Smooth muscle cell (in vitro differentiated cells): ENCODE results near the gene HSFX4. TPM values are rescaled to one million over a fixed set of nuclear protein-coding genes. Genes with fewer than 3 reads are reported as not detected.
"Not testable (repeated sequence)": the region's sequence is repeated elsewhere in the genome, so short reads cannot be mapped to it uniquely, and the experiment has no call there.

ENCODE experiments used
- DNase-seq: peaks from one replicate; lab custom pipeline; 2025; ENCODE audit not compliant: unreplicated experiment; lab: John Stamatoyannopoulos, UW
- H2AFZ ChIP-seq: fragments of 200-600 bp; sonication (generic); 2 replicates; pipeline ENCODE4 v1.6.0; 2016; ENCODE audit warnings: antibody characterized with exemption, low read depth, mild to moderate bottlenecking
- H3F3A ChIP-seq: fragments of 200-600 bp; sonication (generic); 2 replicates; pipeline ENCODE4 v1.6.0; 2017; ENCODE audit warnings: antibody characterized with exemption, low read depth
- H3K27ac ChIP-seq: fragments of 200-600 bp; sonication (generic); 2 replicates; pipeline ENCODE4 v1.5.1; 2016; ENCODE audit warnings: low read depth, mild to moderate bottlenecking
- H3K27me3 ChIP-seq: fragments of 200-600 bp; sonication (generic); 2 replicates; pipeline ENCODE4 v1.6.1; 2016; ENCODE audit warnings: low read depth, mild to moderate bottlenecking
- H3K36me3 ChIP-seq: fragments of 200-600 bp; sonication (generic); 2 replicates; pipeline ENCODE4 v1.5.1; 2016; ENCODE audit warnings: low read depth
- H3K4me1 ChIP-seq: fragments of 200-600 bp; sonication (generic); 2 replicates; pipeline ENCODE4 v1.5.1; 2016; ENCODE audit warnings: low read depth
- H3K4me2 ChIP-seq: fragments of 200-600 bp; sonication (generic); 2 replicates; pipeline ENCODE4 v1.6.0; 2016; ENCODE audit warnings: mild to moderate bottlenecking
- H3K4me3 ChIP-seq: fragments of 200-600 bp; sonication (generic); 2 replicates; pipeline ENCODE4 v1.5.1; 2016; ENCODE audit warnings: mild to moderate bottlenecking
- H3K79me2 ChIP-seq: fragments of 200-600 bp; sonication (generic); 2 replicates; pipeline ENCODE4 v1.6.0; 2016; ENCODE audit warnings: low read depth, mild to moderate bottlenecking
- H3K9ac ChIP-seq: fragments of 200-600 bp; sonication (generic); 2 replicates; pipeline ENCODE4 v1.6.0; 2016; ENCODE audit warnings: low read depth
- H3K9me3 ChIP-seq: fragments of 200-600 bp; sonication (generic); replicated peaks from 2 replicates; pipeline ENCODE4 v1.5.1; 2016; ENCODE audit warnings: low read depth
- H4K20me1 ChIP-seq: fragments of 200-600 bp; sonication (generic); 2 replicates; pipeline ENCODE4 v1.6.0; 2016; ENCODE audit warnings: low read depth
- WGBS: methylation state at CpG from one replicate; pipeline ENCODE4 v1.1.7; 2016; ENCODE audit warnings: low lambda C conversion rate; 5-methylcytosine and 5-hydroxymethylcytosine counted together
- polyA plus RNA-seq: library from polyadenylated mRNA; unstranded; fragments of >200 nt; fragmentation: Nextera tagmentation; extraction: Ambion mirVana; gene quantifications from 2 replicates; pipeline ENCODE4 v1.2.1, GENCODE V29; 2016
- total RNA-seq: library from RNA; depleted of rRNA; stranded (reverse); fragments of >200 nt; gene quantifications from 2 replicates; pipeline ENCODE4 v1.2.3, GENCODE V29; 2014
- TF ChIP-seq, protein P1 (sequence below): fragments of 200-600 bp; sonication (generic); IDR thresholded peaks from 2 replicates; pipeline ENCODE4 v1.5.1; 2017; ENCODE audit warnings: borderline replicate concordance, mild to moderate bottlenecking, antibody characterized with exemption; ENCODE audit not compliant: insufficient read depth, poor library complexity, severe bottlenecking

The HSFX4 gene
- total and polyA plus RNA-seq, 2 experiments from 2014 or later, result not detected

DNA sequence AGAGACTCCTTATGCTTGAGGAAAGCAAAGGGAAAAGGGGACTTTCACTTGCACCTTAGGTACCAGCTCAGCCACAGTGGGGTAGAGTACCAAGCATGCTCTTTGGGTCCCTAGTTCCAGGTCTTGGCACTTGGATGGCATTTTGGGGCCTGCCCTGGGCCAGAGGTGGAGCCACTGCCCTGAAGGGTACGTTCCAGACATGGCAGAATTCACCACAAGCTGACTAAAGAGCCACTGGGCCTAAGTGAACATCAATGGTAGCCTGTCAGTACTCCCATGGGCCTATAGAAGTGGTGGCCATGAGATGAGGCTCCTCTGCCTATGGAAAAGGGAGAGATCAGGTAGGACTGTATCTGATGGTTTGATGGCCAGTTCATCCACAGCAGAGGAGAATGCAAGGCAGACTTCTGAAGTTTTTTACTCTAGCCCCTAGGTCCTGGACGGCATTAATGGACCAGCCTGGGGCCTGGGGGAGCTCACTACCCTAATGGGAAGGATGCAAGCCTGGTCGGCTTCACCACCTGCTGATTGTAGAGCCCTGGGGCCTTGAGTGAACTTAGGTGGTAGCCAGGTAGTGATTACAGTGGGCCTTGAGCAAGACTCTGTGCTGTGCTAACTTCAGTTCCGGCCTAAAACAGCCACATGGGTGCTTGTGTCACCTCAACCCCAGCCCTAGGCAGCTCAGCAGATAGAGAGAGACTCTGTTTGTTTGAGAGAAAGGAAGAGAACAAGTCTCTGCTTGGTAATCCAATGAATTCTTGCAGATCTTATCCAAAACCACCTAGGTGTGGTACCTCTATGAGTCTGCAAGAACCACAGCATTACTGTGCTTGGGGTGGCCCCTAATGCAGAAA, 19.8 kb upstream of the HSFX4 start:
- no peak overlapping the region for H2AFZ ChIP-seq
- 77% methylated on average over 4 of the region's 4 CpGs for WGBS

DNA sequence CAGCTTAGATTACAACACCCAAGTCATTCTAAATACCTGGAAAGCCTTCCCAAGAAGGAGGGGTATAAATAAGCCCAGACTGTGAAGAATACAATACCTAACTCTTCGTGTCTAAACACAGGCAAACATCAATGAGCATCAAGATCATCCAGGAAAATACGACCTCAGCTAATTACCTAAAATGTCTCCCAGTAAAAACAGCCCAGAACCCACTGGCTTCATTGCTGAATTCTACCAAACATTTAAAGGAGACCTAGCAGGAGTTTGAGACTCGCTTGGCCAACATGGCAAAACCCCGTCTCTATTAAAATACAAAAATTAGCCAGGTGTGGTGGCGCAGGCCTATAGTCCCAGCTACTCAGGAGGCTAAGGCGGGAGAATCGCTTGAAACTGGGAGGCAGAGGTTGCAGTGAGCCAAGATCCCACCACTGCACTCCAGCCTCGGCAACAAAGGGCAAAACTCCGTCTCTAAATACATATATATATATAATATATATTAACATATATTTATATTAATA, 19.1 kb upstream of the HSFX4 start:
- H3K9ac ChIP-seq, result no peak overlapping the region
- H4K20me1 ChIP-seq, result no peaks in the 10 kb centered on the region
- H3F3A ChIP-seq, result no peaks in the 10 kb centered on the region
- no peaks in the 10 kb centered on the region for H3K4me1 ChIP-seq
- TF ChIP-seq, protein P1, sequence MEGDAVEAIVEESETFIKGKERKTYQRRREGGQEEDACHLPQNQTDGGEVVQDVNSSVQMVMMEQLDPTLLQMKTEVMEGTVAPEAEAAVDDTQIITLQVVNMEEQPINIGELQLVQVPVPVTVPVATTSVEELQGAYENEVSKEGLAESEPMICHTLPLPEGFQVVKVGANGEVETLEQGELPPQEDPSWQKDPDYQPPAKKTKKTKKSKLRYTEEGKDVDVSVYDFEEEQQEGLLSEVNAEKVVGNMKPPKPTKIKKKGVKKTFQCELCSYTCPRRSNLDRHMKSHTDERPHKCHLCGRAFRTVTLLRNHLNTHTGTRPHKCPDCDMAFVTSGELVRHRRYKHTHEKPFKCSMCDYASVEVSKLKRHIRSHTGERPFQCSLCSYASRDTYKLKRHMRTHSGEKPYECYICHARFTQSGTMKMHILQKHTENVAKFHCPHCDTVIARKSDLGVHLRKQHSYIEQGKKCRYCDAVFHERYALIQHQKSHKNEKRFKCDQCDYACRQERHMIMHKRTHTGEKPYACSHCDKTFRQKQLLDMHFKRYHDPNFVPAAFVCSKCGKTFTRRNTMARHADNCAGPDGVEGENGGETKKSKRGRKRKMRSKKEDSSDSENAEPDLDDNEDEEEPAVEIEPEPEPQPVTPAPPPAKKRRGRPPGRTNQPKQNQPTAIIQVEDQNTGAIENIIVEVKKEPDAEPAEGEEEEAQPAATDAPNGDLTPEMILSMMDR, result no peak
- H3K36me3 ChIP-seq, result no peaks in the 10 kb centered on the region
- H3K4me3 ChIP-seq, result no peak overlapping the region
- no peak for DNase-seq
- H3K79me2 ChIP-seq, result no peaks in the 10 kb centered on the region
- WGBS, result 86% methylated on average over 9 of the region's 9 CpGs
- H3K4me2 ChIP-seq, result no peak overlapping the region
- no peaks in the 10 kb centered on the region for H3K9me3 ChIP-seq
- H3K27ac ChIP-seq, result no peak overlapping the region
- H3K27me3 ChIP-seq, result no peaks in the 10 kb centered on the region
- no peak overlapping the region for H2AFZ ChIP-seq

More for the DNA sequence above, 19.8 kb upstream of the HSFX4 start:
- Histone ChIP-seq H3K9me3 (no peaks in the 10 kb centered on the region), H3K4me1 (no peaks in the 10 kb centered on the region), H3K4me3 (no peak overlapping the region), H4K20me1 (no peaks in the 10 kb centered on the region), H3K79me2 (no peaks in the 10 kb centered on the region), H3K9ac (no peak overlapping the region), H3K27ac (no peak overlapping the region), H3F3A (no peaks in the 10 kb centered on the region), H3K36me3 (no peaks in the 10 kb centered on the region), H3K27me3 (no peaks in the 10 kb centered on the region), H3K4me2 (no peak overlapping the region)
- no peak for DNase-seq
- TF ChIP-seq, protein P1, result no peak

DNA sequence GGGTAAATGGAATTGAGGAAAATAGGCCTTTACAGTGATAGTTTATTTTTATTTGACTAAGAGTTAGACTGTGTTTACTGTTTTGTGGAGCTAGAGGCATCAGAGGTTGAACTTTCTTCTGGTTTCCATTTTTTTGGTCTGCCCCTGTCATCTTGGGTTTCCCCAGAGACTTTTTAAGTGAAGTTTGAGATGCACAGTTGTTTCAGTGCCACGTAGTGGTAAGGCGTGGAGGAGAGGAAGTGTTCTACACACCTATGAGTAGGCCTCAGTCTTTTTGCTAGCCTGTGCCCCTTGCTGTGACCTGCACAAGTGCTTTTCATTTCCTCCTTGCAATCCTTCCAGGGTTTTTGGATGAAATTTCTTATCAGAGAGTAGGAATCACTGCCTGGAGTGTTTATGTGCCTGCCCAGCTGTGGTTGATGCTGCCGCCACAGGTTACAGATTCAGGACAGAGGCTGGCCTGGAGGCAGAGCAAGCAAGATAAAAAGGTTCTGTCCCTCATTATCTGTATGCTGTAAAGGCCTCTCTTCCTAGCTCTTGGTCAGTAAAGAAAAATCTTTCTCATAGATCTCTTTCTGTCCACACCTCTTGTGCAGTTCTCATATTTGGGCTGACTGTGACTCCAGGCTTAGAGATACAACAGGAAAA, 12.5 kb upstream of the HSFX4 start:
- Histone ChIP-seq H3K27ac (no peak overlapping the region), H3K36me3 (no peaks in the 10 kb centered on the region), H3K4me1 (no peaks in the 10 kb centered on the region), H3K4me2 (no peak overlapping the region), H3K4me3 (no peak overlapping the region), H4K20me1 (no peaks in the 10 kb centered on the region), H3K9ac (no peak overlapping the region), H3F3A (no peaks in the 10 kb centered on the region), H3K9me3 (no peaks in the 10 kb centered on the region), H3K79me2 (no peaks in the 10 kb centered on the region), H2AFZ (no peak overlapping the region), H3K27me3 (no peaks in the 10 kb centered on the region)
- DNase-seq, result no peak
- WGBS, result 71% methylated on average over 3 of the region's 3 CpGs
- TF ChIP-seq, protein P1, result no peak

DNA sequence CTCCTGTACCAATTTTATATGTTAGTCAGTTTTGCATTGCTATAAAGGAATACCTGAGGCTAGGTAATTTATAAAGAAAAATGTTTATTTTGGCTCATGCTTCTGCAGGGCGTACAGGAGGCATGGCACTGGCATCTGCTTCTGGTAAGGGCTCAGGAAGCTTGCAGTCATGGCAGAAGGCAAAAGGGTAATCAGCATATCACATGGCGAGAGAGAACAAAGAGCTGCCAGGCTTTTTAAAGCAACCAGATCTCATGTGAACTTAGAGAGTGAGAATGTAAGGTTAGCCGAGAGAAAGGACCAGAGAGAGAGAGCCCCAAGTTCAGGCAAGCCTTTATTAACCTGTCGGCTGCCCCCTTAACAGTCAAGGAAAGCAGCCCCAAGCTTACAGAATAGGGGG, 5.5 kb upstream of the HSFX4 start:
- H4K20me1 ChIP-seq, H3K4me3 ChIP-seq, H3F3A ChIP-seq, H3K27ac ChIP-seq, H3K79me2 ChIP-seq, H2AFZ ChIP-seq, H3K27me3 ChIP-seq, H3K9me3 ChIP-seq, H3K36me3 ChIP-seq, H3K4me2 ChIP-seq, DNase-seq, H3K4me1 ChIP-seq, H3K9ac ChIP-seq: not testable (repeated sequence)
- WGBS, result no CpG with 5 or more reads among the region's 4 CpGs

DNA sequence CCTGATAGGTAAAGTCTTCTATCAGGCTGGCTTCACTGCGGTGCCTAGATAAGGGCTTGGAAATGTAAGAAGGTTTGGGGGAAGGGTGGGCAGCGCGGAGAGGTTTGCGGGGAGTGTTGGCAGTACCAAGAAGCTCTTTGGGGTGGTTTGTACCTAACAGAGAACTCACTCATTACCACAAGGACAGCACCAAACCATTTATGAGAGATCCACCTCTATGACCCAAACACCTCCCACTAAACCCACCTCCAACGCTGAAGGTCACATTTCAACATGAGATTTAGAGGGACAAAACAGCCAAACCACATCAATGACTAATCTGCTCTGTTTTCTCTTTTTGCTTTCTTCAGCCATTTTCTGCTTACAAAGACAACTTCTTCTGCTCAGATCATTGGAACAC, 4.9 kb upstream of the HSFX4 start:
- H2AFZ ChIP-seq, H3K79me2 ChIP-seq, H3K9ac ChIP-seq, H3K27me3 ChIP-seq, H3K4me1 ChIP-seq, H3K4me3 ChIP-seq, H3F3A ChIP-seq, H4K20me1 ChIP-seq, DNase-seq, H3K36me3 ChIP-seq, H3K9me3 ChIP-seq, H3K27ac ChIP-seq, H3K4me2 ChIP-seq: not testable (repeated sequence)
- WGBS, result no CpG with 5 or more reads among the region's 5 CpGs

DNA sequence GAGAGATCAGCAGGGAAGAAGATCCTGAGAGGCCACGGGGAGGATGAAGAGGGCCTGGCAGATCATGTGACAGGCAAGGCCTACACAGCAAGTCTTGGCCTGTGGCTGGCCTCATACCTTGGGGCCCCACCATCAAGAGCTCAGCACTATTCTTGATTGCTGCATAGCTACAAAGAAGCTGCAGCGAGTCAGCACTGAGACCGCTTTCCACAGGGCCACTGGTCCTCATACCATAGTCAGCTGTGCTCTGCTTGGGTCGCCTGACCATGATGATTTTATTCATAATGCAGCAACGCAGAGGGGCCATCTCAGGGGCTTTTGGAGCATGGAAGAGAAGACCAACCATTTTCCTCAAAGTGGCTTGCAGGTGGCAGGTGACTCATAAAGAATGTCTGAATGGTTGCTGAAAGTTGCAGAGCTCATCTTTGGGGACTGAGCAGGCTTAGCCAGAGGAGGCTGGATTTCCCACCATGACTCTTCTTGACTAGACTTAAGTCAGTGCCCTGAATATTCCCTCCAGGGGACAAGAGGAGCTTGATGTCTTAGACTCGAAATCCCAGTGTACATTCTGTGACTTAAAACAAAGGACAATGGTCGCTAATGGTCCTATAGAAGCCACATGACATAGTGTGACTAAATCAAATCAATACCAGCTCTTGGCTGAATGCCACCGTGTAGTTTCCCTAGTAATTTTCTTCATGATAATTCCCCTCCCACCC, 2.0 kb upstream of the HSFX4 start:
- WGBS, result no CpG with 5 or more reads among the region's 8 CpGs
- not testable (repeated sequence) for H3K9me3 ChIP-seq, H3F3A ChIP-seq

More for the DNA sequence above, 2.0 kb upstream of the HSFX4 start:
- H3K4me1 ChIP-seq, H3K4me2 ChIP-seq, H3K27me3 ChIP-seq, DNase-seq, H2AFZ ChIP-seq, H3K9ac ChIP-seq, H3K27ac ChIP-seq, H3K36me3 ChIP-seq, H3K4me3 ChIP-seq, H4K20me1 ChIP-seq, H3K79me2 ChIP-seq: not testable (repeated sequence)
